Stomach (tissue), 9 donors: ENCODE measurements around the gene RPL7A. TPM values are rescaled to one million over a fixed set of nuclear protein-coding genes. Genes with fewer than 3 reads are reported as not detected.

Source experiments
- DNase-seq, 2 donors: peaks; one replicate each; pipeline versions ENCODE4 v3.0.0 to v3.0.0-alpha.2; 2013 to 2019
- H3K27ac ChIP-seq, 5 donors: fragments of 200-600 bp in 4 of 5; sonication (generic) in 4 of 5; one replicate each; pipeline ENCODE4 v1.5.1; 2013 to 2019; ENCODE audit warnings: mild to moderate bottlenecking in 1 of 5, moderate library complexity in 1 of 5
- H3K27me3 ChIP-seq, 3 donors: fragments of 200-600 bp; sonication (generic); one replicate each; pipeline ENCODE4 v1.5.1; 2017 to 2019; ENCODE audit warnings: mixed run types in 1 of 3
- H3K36me3 ChIP-seq, 4 donors: fragments of 200-600 bp; sonication (generic); 1 replicate in 3 of 4; 2 replicates in 1 of 4; pipeline ENCODE4 v1.5.1; 2016 to 2019
- H3K4me1 ChIP-seq, 4 donors: fragments of 200-600 bp; sonication (generic); one replicate each; pipeline ENCODE4 v1.5.1; 2016 to 2019
- H3K4me3 ChIP-seq, 4 donors: fragments of 200-600 bp; sonication (generic) in 3 of 4; one replicate each; pipeline ENCODE4 v1.5.1; 2016 to 2019; ENCODE audit warnings: mild to moderate bottlenecking in 1 of 4
- H3K9me3 ChIP-seq, 4 donors: fragments of 200-600 bp; sonication (generic); one replicate each; pipeline ENCODE4 v1.5.1; 2016 to 2019
- EP300 ChIP-seq: sonication (generic); formaldehyde crosslinking; IDR thresholded peaks from one replicate; pipeline ENCODE4 v1.6.1; 2017; ENCODE audit warnings: antibody characterized with exemption
- POLR2A ChIP-seq, 4 donors: fragments of 450-650 bp; IDR thresholded peaks; one replicate each; pipeline ENCODE4 v1.6.1; 2016; ENCODE audit warnings: antibody characterized with exemption in 4 of 4, control low read depth in 2 of 4, mild to moderate bottlenecking in 1 of 4, moderate library complexity in 1 of 4
- POLR2AphosphoS5 ChIP-seq, 3 donors: sonication (generic); formaldehyde crosslinking; IDR thresholded peaks; one replicate each; pipeline ENCODE4 v1.6.1; 2016; ENCODE audit warnings: antibody characterized with exemption in 3 of 3
- WGBS, 5 donors: extraction: QIAGEN DNeasy Blood & Tissue Kit in 3 of 5; methylation state at CpG; one replicate each; pipeline versions ENCODE4 v1.1.5 to v1.1.7; 2013 to 2018; 5-methylcytosine and 5-hydroxymethylcytosine counted together
- intact Hi-C: fragments of 100-400 bp; cut with DNase I; formaldehyde crosslinking; loops from one replicate; pipeline ENCODE4 v1.15.1; 2023; ENCODE audit warnings: low total_unique reads
- polyA plus RNA-seq, 3 donors: library from polyadenylated mRNA; stranded (reverse); fragments of 200-250 nt; gene quantifications; one replicate each; pipeline ENCODE4 v1.2.3, GENCODE V29; 2013
- total RNA-seq, 5 donors: library from RNA; depleted of rRNA; stranded (reverse); fragments of >200 nt; gene quantifications; one replicate each; pipeline versions ENCODE4 v1.1.0 to v1.2.3, GENCODE V29; 2014 to 2016
- TF ChIP-seq, protein P1 (sequence below), 7 experiments: fragments of 450-650 bp in 4 of 7; fragments of 200-600 bp in 3 of 7; sonication (generic) in 3 of 7; IDR thresholded peaks; one replicate each; pipeline ENCODE4 v1.5.1; 2016 to 2019; ENCODE audit warnings: antibody characterized with exemption in 7 of 7, control low read depth in 2 of 7, mild to moderate bottlenecking in 1 of 7
- donor health status: healthy with polysubstance abuse.
- donor health status: Bipolar disorder and iron deficiency.
- donor health status: healthy.

Gene RPL7A
- total and polyA plus RNA-seq, 8 donors: 809 to 4,243 (median 1,432) TPM

DNA sequence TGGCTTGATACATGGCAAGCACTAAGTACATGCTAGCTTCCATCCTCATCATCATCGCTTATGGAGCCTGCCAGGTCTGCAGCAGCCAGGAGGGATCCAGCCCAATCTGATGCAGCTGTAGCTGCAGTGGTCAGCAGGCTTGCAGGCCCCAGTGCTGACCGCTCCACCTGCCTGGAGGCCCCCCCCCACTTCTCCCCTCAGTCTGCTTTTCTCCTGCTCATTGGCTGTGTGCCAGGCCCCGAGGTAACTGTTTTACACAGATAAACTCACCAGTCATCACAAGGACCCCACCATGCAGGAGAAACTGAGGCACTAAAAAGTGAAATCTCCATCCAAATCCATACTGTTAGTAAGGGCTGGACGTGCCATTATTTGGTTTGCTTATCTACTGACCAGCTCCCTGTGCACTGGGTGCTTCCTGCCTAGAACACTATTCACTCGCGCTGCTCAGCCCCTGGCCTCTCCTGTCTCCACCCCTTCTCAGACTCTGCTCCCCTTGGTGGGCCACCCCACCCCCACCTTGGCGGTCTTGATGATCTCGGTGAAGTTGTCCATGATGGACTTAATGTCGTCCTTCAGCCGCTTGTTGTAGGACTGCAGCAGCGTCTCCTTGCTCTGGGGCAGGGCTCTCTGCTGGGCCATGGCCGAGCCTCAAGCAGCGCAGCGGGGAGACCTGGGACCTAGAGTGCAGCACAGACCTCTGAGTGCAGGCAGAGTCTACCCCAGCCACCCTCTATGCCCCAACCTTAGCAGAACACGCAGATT is 1.8 kb upstream of the RPL7A start:
- 41 to 54% (median 48%) methylated on average over 13 to 15 of the region's 15 CpGs for WGBS, 5 donors
- Histone ChIP-seq H3K27ac (peak overlapping the region in 4 of 5 donors; percentile 91 to 97 (median 93)), H3K9me3 (no peaks in the 10 kb centered on the region), H3K27me3 (no peaks in the 10 kb centered on the region), H3K36me3 (peaks cover 58 to 71% (median 70%) of the 10 kb centered on the region in 4 donors), H3K4me3 (peak overlapping the region; percentile 82 to 93 (median 88)), H3K4me1 (peaks cover 26 to 49% (median 40%) of the 10 kb centered on the region in 4 donors)
- intact Hi-C loops: no loop called here
- no peak for TF ChIP-seq EP300
- no peak for TF ChIP-seq POLR2A (IDR thresholded peaks at IDR 0.05)
- TF ChIP-seq POLR2AphosphoS5 (IDR thresholded peaks at IDR 0.05): no peak
- TF ChIP-seq, protein P1, sequence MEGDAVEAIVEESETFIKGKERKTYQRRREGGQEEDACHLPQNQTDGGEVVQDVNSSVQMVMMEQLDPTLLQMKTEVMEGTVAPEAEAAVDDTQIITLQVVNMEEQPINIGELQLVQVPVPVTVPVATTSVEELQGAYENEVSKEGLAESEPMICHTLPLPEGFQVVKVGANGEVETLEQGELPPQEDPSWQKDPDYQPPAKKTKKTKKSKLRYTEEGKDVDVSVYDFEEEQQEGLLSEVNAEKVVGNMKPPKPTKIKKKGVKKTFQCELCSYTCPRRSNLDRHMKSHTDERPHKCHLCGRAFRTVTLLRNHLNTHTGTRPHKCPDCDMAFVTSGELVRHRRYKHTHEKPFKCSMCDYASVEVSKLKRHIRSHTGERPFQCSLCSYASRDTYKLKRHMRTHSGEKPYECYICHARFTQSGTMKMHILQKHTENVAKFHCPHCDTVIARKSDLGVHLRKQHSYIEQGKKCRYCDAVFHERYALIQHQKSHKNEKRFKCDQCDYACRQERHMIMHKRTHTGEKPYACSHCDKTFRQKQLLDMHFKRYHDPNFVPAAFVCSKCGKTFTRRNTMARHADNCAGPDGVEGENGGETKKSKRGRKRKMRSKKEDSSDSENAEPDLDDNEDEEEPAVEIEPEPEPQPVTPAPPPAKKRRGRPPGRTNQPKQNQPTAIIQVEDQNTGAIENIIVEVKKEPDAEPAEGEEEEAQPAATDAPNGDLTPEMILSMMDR (IDR thresholded peaks at IDR 0.05): no peak
- no peak for DNase-seq

DNA sequence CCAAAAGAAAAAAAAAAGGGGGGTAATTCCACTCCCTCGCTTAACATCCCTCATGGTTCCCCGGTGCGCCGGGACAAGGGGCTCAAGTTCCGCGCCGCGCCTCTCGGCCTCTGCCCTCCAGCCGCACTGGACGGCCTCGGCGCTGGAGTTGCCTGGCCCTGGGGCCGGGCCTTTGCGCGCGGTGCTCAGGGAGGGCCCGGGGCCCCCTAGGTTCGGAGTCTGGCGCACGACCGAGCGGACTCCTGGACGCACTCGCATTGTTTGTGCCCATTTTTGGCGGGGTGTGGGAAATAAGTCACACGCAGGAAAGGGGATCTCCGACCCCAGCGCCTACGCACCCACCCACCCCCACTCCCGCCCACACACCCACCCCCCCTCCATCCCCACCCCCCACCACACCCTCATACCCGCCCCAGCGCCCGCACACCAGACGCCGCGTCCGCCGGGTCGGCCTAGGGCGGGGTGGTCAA is 468 bp upstream of the RPL7A start:
- intact Hi-C loops: no loop called here
- peak overlapping the region; percentile 82 to 93 (median 88) for H3K4me3 ChIP-seq
- DNase-seq: peak in 1 of 2 donors; percentile 75
- no peak for TF ChIP-seq POLR2AphosphoS5 (IDR thresholded peaks at IDR 0.05)
- H3K9me3 ChIP-seq: no peaks in the 10 kb centered on the region
- peak overlapping the region; percentile 90 to 97 (median 91) for H3K27ac ChIP-seq
- peaks cover 61 to 71% (median 70%) of the 10 kb centered on the region in 4 donors for H3K36me3 ChIP-seq
- WGBS, 5 donors: 0 to 1% (median 0%) methylated on average over 23 to 41 of the region's 41 CpGs
- no peaks in the 10 kb centered on the region for H3K27me3 ChIP-seq
- peaks cover 26 to 45% (median 40%) of the 10 kb centered on the region in 4 donors for H3K4me1 ChIP-seq

DNA sequence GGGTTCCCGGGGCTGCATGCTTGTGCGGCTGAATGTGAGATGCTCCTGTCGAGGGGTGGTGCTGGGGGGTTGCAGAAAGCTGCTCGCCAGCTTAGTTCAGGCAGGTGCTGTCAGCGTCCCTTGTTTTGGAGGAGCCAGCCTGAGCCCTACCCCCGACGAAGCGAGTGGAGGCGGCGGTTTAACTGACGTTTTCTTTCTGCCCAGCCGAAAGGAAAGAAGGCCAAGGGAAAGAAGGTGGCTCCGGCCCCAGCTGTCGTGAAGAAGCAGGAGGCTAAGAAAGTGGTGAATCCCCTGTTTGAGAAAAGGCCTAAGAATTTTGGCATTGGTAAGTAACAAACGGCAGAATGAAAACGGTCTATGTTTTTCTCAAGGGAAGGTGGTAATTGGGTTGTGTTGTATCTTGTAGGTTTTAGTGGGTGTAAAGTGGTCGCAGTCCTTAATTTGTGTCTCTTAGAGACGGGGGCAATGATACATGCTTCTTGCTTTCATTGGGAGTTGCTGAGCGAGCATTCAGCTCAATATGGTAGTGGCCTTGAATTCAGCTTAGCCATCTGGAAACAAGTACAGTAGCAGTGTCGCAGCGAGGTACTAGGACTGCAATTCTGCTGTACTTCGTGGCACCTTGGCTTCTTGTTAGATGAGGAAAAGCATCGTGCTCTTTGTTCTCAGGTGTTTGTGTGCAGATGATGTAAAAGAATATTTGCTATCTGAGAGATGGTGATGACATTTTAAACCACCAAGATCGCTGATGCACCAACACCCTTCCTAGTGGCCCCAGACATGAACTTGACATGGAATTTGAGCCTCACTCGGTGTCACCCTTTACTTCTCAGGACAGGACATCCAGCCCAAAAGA is 928 bp downstream of the RPL7A start:
- no peaks in the 10 kb centered on the region for H3K27me3 ChIP-seq
- 10 to 14% (median 12%) methylated on average over 22 to 25 of the region's 25 CpGs for WGBS, 5 donors
- TF ChIP-seq EP300: no peak
- TF ChIP-seq, protein P1 (IDR thresholded peaks at IDR 0.05): no peak
- no peak for TF ChIP-seq POLR2A (IDR thresholded peaks at IDR 0.05)
- TF ChIP-seq POLR2AphosphoS5 (IDR thresholded peaks at IDR 0.05): no peak
- no peaks in the 10 kb centered on the region for H3K9me3 ChIP-seq
- H3K36me3 ChIP-seq: peaks cover 59 to 71% (median 70%) of the 10 kb centered on the region in 4 donors
- peaks cover 26 to 43% (median 42%) of the 10 kb centered on the region in 4 donors for H3K4me1 ChIP-seq
- peak overlapping the region; percentile 82 to 93 (median 88) for H3K4me3 ChIP-seq
- DNase-seq: no peak
- intact Hi-C loops: no loop called here
- H3K27ac ChIP-seq: peak overlapping the region; percentile 90 to 97 (median 91)

DNA sequence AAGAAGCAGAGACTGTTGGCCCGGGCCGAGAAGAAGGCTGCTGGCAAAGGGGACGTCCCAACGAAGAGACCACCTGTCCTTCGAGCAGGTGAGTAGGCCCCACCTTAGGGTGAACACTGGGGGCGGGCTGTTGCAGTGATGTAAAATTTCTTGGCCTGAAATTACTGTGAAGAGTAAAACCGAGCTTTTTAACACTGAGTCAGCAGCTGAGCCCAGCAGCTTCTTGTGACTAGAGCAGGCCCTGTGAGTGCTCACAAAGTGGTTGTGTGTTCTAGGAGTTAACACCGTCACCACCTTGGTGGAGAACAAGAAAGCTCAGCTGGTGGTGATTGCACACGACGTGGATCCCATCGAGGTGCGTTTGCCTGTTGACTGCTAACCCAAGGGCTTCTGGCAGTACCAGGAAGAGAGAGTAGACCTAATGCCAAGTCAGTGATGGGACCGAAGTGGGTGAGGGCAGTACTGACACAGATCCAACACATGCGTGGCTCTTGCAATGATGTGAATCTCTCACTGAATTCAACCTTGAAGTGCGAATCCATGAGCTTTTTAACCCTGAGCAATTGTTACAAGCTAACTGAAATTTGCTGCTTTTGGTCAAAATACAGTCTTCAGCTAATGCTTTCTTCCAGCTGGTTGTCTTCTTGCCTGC is 2.1 kb downstream of the RPL7A start:
- H3K36me3 ChIP-seq: peaks cover 49 to 68% (median 64%) of the 10 kb centered on the region in 4 donors

More for the DNA sequence above, 2.1 kb downstream of the RPL7A start:
- TF ChIP-seq POLR2AphosphoS5 (IDR thresholded peaks at IDR 0.05) (no peak), POLR2A (IDR thresholded peaks at IDR 0.05) (no peak), EP300 (no peak)
- TF ChIP-seq, protein P1 (IDR thresholded peaks at IDR 0.05): no peak
- intact Hi-C loops: no loop called here
- peak overlapping the region in 2 of 4 donors; percentile 87 to 90 for H3K4me3 ChIP-seq
- H3K27me3 ChIP-seq: no peaks in the 10 kb centered on the region
- 74 to 84% (median 80%) methylated on average over 15 of the region's 15 CpGs for WGBS, 5 donors
- H3K4me1 ChIP-seq: peaks cover 30 to 55% (median 51%) of the 10 kb centered on the region in 4 donors
- peak overlapping the region in 1 of 5 donors; percentile 91 for H3K27ac ChIP-seq
- no peaks in the 10 kb centered on the region for H3K9me3 ChIP-seq
- no peak for DNase-seq
